GM21515 (cell line): Measurements from ENCODE around the gene CWH43.
A peak's percentile ranks its signal among the peaks of the same experiment; 100 is the strongest.
"Not testable (repeated sequence)": the region's sequence is repeated elsewhere in the genome, so short reads cannot be mapped to it uniquely, and the experiment has no call there.

Experiments used
- ATAC-seq: cut with Tn5 transposase; IDR thresholded peaks from one replicate; pipeline ENCODE4 v1.9.1; 2021; ENCODE audit not compliant: unreplicated experiment

CWH43 gene

GRCh38 chr4:48985976-48986653, at the start of gene CWH43:
TSS of gene CWH43 (plus strand) at chr4:48986275. CDS start at chr4:48986430, 155 bp downstream.
- ATAC-seq: no peak

GRCh38 chr4:48937033-48937432, 49.0 kb upstream of the CWH43 start:
- ATAC-seq: no peak

GRCh38 chr4:48938831-48939230, 47.2 kb upstream of the CWH43 start:
- no peak for ATAC-seq

GRCh38 chr4:48939785-48940184, 46.3 kb upstream of the CWH43 start:
- no peak for ATAC-seq

DNA sequence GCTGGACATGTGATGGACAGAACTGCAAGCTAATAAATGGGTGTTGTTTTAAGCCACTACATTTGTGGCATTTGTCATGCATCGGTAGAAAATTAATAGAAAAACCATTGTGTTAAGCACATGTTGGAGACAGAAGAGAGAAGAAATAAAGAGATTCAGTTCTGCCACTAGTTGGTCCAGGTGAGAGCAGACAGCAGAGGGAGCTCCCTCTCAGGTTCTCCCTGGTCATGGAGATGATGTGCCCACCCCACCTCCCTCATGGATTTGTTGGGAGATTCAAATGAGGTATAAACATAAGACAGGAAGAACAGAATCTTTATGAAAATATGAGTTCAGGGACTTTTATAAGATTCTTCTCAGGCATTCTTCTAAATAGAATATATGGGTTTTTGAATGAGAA, 42.7 kb upstream of the CWH43 start:
- ATAC-seq: no peak

DNA sequence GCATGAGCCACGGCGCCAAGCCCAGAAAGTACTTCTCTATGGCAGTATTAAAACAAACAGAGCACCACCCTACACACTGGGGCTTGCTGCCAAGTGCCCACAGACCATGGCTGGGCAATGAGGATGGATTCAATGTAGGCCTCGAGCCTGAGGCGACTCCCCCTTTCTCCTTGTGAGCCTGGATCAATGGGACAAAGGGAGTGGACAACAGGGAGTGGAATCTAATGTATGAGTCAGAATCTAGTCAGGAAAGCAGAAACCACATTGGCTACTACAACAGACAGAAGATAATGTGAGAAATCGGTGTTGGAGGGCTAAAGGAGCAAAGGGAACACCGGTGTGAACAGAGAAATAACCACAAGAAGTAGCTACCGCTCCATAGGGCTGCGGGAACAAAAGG, 41.8 kb upstream of the CWH43 start:
- no peak for ATAC-seq

- ATAC-seq: no peak
These were observed 41.3 kb upstream of the CWH43 start for GRCh38 chr4:48944756-48945241.

DNA sequence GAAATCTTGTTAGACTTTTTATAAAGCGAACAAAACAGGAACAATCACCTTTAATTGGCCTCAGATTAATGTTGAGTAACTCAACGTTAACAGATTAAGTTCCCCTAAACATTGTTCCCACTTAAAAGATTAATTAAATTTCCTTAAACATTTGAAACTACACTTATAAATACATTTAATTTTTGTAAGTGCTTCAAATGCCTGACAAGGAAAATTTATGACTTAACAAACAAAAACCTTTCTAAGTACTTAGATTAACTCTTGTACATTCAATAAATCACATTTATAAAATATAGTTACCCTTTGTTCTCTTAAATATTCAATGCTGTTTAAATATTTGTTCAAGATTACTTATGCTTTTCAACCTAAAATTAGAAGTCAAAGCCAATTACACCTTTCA, 40.1 kb upstream of the CWH43 start:
- no peak for ATAC-seq

DNA sequence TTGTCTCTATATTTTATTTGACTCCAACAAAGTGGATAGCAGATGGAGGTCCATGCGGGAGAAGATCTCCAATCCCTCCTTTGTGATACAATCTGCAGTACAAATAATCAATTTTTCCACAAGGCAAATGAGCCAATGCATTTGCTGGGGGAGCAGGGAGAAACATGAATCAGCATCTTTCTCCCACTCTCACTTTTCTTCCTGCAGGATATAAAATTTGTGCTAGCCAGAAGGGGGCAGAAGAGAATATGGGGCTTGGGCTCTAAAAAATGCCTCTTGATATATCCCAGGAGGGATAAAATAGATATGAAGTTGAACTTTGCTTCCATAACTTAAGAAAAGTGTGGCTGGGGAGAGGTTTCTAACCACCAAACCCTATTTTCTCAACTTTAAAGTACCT, 38.3 kb upstream of the CWH43 start:
- no peak for ATAC-seq

GRCh38 chr4:48949086-48949485, 37.0 kb upstream of the CWH43 start:
- no peak for ATAC-seq

DNA sequence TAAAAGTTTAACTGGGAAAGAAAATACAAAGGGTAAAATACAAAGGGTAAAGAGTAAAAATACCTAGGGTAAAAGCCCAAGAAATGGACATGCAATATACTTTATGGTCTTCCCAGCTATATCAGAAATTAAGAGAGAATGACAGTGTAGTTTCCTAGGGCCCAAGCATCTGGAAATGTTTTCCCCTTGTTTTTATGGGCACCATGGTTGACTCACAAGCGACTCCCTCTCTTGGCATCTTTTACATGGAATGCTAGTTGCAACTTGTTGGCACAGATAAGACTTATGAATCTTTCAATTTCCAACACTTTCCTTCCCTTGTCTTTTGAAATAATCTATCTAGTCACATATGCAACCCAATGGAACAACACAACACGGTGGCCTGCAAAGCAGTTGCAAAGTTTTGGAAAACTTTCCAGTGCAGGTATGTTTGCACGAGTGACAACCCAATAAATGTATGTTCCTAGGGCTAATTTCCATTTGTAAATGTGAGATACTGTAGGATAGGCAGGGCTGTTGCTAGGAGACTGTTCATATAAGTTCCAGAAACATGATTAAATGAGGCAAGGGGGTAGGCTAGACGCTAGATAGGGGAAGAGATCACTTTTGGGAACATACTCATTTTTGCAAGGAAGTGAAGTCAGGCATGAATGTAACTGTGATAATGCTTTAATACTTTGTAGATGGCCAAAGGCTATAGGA, 36.4 kb upstream of the CWH43 start:
- no peak for ATAC-seq

DNA sequence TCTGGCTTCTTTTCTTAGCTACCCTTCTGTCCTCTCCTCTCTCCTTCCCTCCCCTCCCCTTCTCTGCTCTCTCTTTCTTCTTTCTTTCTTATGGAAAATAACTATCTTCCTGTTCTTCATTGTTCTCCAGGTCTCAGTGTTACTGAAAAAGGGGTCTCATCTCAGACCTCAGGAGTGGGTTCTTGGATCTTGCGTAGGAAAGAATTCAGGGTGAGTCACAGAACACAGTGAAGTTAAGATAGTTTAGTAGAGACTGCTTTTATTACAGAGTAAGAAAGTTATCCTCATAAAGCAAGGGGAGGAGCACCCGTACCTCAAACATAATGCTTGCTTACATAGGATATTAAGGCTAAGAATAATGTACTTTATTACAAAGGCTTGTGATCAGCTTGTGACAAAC, 31.8 kb upstream of the CWH43 start:
- no peak for ATAC-seq

DNA sequence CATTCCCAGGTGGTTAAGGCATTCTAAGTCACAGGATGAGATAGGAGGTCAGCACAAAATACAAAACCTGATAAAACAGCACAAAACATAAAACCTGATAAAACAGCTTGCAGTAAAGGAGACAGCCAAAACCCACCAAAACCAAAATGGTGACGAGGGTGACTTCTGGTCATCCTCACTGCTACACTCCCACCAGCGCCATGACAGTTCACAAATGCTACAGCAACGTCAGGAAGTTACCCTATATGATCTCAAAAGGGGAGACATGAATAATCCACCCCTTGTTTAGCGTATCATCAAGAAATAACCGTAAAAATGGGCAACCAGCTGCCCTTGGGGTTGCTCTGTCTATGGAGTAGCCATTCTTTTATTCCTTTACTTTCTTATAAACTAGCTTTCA, 28.7 kb upstream of the CWH43 start:
- ATAC-seq: not testable (repeated sequence)

DNA sequence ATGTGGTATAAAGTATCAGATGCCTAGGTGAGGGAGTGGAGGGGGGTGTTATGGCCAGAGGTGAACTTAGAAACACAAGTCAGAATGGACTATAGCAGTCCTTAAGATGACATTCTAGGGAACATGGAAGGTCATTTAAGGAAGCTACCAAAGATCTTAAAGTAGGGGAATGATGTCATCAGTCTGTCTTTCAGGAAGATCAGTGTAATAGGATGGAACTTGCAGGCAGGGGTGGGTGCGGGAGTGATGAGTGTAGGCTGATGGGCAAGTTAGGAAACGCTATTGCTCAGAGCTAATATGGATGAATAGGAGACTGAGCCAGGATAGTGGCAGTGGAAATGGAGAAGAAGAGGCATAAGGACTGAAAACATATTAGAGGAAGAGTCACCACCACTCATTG, 27.5 kb upstream of the CWH43 start:
- no peak for ATAC-seq

GRCh38 chr4:48960988-48961635, 25.0 kb upstream of the CWH43 start:
- ATAC-seq: no peak

- ATAC-seq: no peak
These were observed 23.4 kb upstream of the CWH43 start for GRCh38 chr4:48962636-48963035.

GRCh38 chr4:48963042-48963679, 22.9 kb upstream of the CWH43 start:
- ATAC-seq: peak; percentile 79

- no peak for ATAC-seq
These were observed 19.0 kb upstream of the CWH43 start for GRCh38 chr4:48967101-48967500.

- ATAC-seq: no peak
These were observed 18.4 kb upstream of the CWH43 start for GRCh38 chr4:48967631-48968030.

GRCh38 chr4:48968814-48969213, 17.3 kb upstream of the CWH43 start:
- no peak for ATAC-seq

- ATAC-seq: no peak
These were observed 15.6 kb upstream of the CWH43 start for GRCh38 chr4:48970471-48970921.
